ENCODE results near the gene OR4D10.

OR4D10 gene

GRCh38 chr11:59475176-59475575, 2.1 kb downstream of the OR4D10 start:
- TF ChIP-seq CTCF (IDR thresholded peaks at IDR 0.05; ENCODE audit: low read depth, low read length) = no peak

GRCh38 chr11:59479906-59480305, 6.8 kb downstream of the OR4D10 start:
- H3K27me3 ChIP-seq = no peaks in the 10 kb centered on the region
- H3K9me3 ChIP-seq = no peaks in the 10 kb centered on the region
- no peaks in the 10 kb centered on the region for H3K36me3 ChIP-seq
- DNase-seq = no peak
- H3K4me3 ChIP-seq (ENCODE audit: low read depth, low read length) = no peak overlapping the region
- TF ChIP-seq CTCF (IDR thresholded peaks at IDR 0.05; ENCODE audit: low read depth, low read length) = no peak
- H3K4me1 ChIP-seq = no peaks in the 10 kb centered on the region

More at GRCh38 chr11:59475176-59475575, 2.1 kb downstream of the OR4D10 start:
- Histone ChIP-seq H3K9me3 (no peaks in the 10 kb centered on the region), H3K4me3 (ENCODE audit: low read depth, low read length) (no peak overlapping the region), H3K36me3 (no peaks in the 10 kb centered on the region), H3K4me1 (no peaks in the 10 kb centered on the region), H3K27me3 (no peaks in the 10 kb centered on the region)
- DNase-seq = no peak

DNA sequence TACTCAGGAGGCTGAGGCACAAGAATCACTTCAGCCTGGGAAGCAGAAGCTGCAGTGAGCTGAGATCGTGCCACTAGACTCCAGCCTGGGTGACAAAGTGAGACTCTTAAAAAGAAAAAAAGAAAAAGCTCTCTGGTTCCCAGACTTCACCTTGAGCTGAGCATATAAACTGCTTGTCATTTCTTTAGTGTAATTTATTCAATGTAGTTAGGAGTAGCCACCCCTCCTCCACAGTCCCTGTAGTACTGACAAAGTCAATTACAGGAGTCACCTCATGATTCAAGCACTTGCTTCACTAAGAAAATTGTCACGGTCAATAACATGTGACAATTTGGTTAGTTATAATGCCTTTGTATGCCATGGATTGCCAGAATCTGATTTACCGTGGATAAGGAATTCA, 7.2 kb downstream of the OR4D10 start:
- no peak for TF ChIP-seq CTCF (IDR thresholded peaks at IDR 0.05; ENCODE audit: low read depth, low read length)

GRCh38 chr11:59501931-59502330, 28.8 kb downstream of the OR4D10 start:
- TF ChIP-seq CTCF (IDR thresholded peaks at IDR 0.05; ENCODE audit: low read depth, low read length) = no peak
- Histone ChIP-seq H3K36me3 (no peaks in the 10 kb centered on the region), H3K9me3 (no peaks in the 10 kb centered on the region), H3K4me3 (ENCODE audit: low read depth, low read length) (no peak overlapping the region), H3K4me1 (no peaks in the 10 kb centered on the region), H3K27me3 (no peaks in the 10 kb centered on the region)
- no peak for DNase-seq

More for the DNA sequence above, 7.2 kb downstream of the OR4D10 start:
- H3K9me3 ChIP-seq = no peaks in the 10 kb centered on the region
- no peaks in the 10 kb centered on the region for H3K36me3 ChIP-seq
- no peak overlapping the region for H3K4me3 ChIP-seq (ENCODE audit: low read depth, low read length)
- no peaks in the 10 kb centered on the region for H3K4me1 ChIP-seq
- no peaks in the 10 kb centered on the region for H3K27me3 ChIP-seq
- DNase-seq = no peak

DNA sequence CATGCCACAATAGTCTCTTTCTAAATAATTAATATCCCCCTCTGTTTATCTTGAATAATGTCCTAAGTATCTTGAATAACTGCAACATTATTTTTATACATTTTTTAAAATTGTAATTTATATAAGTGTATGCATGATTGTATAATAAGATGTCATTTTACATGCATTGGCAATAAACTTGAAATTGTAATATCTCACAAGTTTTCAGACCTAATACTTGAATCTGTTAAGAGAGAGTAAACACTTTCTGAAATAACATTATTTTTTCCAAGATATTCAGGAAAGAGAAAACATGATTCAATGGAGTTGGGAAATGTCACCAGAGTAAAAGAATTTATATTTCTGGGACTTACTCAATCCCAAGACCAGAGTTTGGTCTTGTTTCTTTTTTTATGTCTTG, 30.2 kb downstream of the OR4D10 start, which contains the start of gene OR4D11:
OR4D11 (plus strand) TSS at position 301 of the 400 bp plus-strand sequence; CDS start at position 301, 0 bp downstream.
- Histone ChIP-seq H3K4me3 (ENCODE audit: low read depth, low read length) (no peak within 1 kb of the TSS), H3K9me3 (no peaks in the 10 kb centered on the region), H3K36me3 (no peaks in the 10 kb centered on the region), H3K27me3 (no peaks in the 10 kb centered on the region), H3K4me1 (no peaks in the 10 kb centered on the region)
- no peak for DNase-seq
- no peak for TF ChIP-seq CTCF (IDR thresholded peaks at IDR 0.05; ENCODE audit: low read depth, low read length)

GRCh38 chr11:59510941-59511589, 38.0 kb downstream of the OR4D10 start, which contains the start of gene OR4D9:
OR4D9 (plus strand) TSS chr11:59511539; CDS start chr11:59514913, 3,374 bp downstream.
- no peaks in the 10 kb centered on the region for H3K9me3 ChIP-seq
- H3K4me3 ChIP-seq (ENCODE audit: low read depth, low read length) = no peak within 1 kb of the TSS
- H3K36me3 ChIP-seq = no peaks in the 10 kb centered on the region
- H3K27me3 ChIP-seq = no peaks in the 10 kb centered on the region
- no peaks in the 10 kb centered on the region for H3K4me1 ChIP-seq
- DNase-seq = no peak
- no peak for TF ChIP-seq CTCF (IDR thresholded peaks at IDR 0.05; ENCODE audit: low read depth, low read length)
